Ectodermal cell (in vitro differentiated cells): ENCODE data around the gene RNF224. TPM values are rescaled to one million over a fixed set of nuclear protein-coding genes. Genes with fewer than 3 reads are reported as not detected.

Experiments used
- H3K27ac ChIP-seq: 2 replicates; pipeline ENCODE4 v1.7.0; 2013; ENCODE audit warnings: mild to moderate bottlenecking, low read depth, low read length; ENCODE audit not compliant: insufficient read depth, poor library complexity, severe bottlenecking
- H3K27me3 ChIP-seq: 2 replicates; pipeline ENCODE4 v1.7.0; 2013; ENCODE audit warnings: mild to moderate bottlenecking, low read length; ENCODE audit not compliant: insufficient read depth, control insufficient read depth, poor library complexity, severe bottlenecking
- H3K36me3 ChIP-seq: one replicate; pipeline ENCODE4 v1.7.0; 2013; ENCODE audit warnings: low read length; ENCODE audit not compliant: control insufficient read depth, insufficient read depth
- H3K4me1 ChIP-seq: one replicate; pipeline ENCODE4 v1.7.0; 2013; ENCODE audit warnings: low read length; ENCODE audit not compliant: control insufficient read depth, insufficient read depth
- H3K4me3 ChIP-seq: 2 replicates; pipeline ENCODE4 v1.7.0; 2013; ENCODE audit warnings: low read depth, low read length, control low read depth; ENCODE audit not compliant: insufficient read depth
- H3K9me3 ChIP-seq: 2 replicates; pipeline ENCODE4 v1.7.0; 2013; ENCODE audit warnings: mild to moderate bottlenecking, low read length, moderate library complexity; ENCODE audit not compliant: control insufficient read depth
- WGBS, 2 experiments: methylation state at CpG; one replicate each; pipeline ENCODE4 v1.1.7; 2013; ENCODE audit warnings: missing lambda C conversion rate in 2 of 2; 5-methylcytosine and 5-hydroxymethylcytosine counted together
- polyA plus RNA-seq, 4 experiments: library from polyadenylated mRNA; stranded (reverse); fragments of 50-300 nt; gene quantifications; one replicate each; pipeline ENCODE4 v1.2.3, GENCODE V29; 2013

The RNF224 gene
- polyA plus RNA-seq (2013, experiment 1 of 4): not detected
- polyA plus RNA-seq (2013, experiment 2 of 4): 0.11 TPM
- polyA plus RNA-seq (2013, experiment 3 of 4): not detected
- not detected for polyA plus RNA-seq (2013, experiment 4 of 4)

GRCh38 chr9:137227054-137227852 is at the start of gene RNF224:
TSS of gene RNF224 (plus strand) at chr9:137227502. CDS start at chr9:137228336, 834 bp downstream.
- Histone ChIP-seq H3K27me3 (peaks cover 10% of the 10 kb centered on the region), H3K27ac (no peak within 1 kb of the TSS), H3K9me3 (no peaks in the 10 kb centered on the region), H3K36me3 (no peaks in the 10 kb centered on the region), H3K4me1 (no peaks in the 10 kb centered on the region), H3K4me3 (no peak within 1 kb of the TSS)
- 57 to 58% methylated on average over 25 of the region's 25 CpGs for WGBS, 2 experiments

DNA sequence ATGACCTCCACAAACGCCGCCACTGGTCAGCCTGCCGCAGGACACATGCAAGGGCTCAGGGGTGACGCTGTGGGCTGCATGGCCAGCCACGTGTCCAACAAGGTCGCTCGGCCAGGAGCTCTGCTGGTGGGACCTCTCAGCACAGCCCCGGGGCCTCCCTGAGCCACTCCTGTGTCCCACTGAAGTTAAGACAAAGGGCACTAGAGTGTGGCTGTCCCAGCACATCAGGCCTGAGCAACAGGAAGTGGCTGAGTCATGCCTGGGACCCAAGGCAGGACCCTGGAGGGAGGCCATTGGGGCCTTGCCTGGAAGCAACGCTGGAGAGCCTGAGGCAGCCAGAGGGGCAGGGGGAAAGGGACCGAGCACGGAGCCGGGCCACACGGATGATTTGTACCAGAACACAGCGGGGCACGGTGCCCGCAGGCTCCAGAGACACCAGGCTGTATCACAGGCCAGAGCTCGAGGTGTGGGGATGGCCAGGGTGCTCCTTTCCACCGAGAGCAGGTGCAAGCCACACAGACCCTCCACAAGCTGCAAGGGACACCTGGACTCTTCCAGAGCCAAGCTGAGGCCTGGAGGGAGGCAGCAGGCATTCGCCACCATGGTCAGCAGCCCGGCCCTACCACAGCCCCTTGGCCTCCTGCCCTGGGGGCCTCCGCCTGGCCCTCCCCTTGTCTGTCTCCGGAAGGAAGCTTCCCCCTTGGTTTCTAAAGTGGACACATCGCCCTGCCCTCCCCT is 48.9 kb upstream of the RNF224 start:
- Histone ChIP-seq H3K27me3 (peaks cover 32% of the 10 kb centered on the region), H3K27ac (no peak overlapping the region), H3K4me3 (no peak overlapping the region), H3K36me3 (peaks cover 8% of the 10 kb centered on the region), H3K9me3 (no peaks in the 10 kb centered on the region), H3K4me1 (no peaks in the 10 kb centered on the region)
- 93 to 94% methylated on average over 23 of the region's 23 CpGs for WGBS, 2 experiments

GRCh38 chr9:137178939-137179630 is 48.2 kb upstream of the RNF224 start:
- H3K9me3 ChIP-seq: no peaks in the 10 kb centered on the region
- no peak overlapping the region for H3K4me3 ChIP-seq
- H3K36me3 ChIP-seq: peaks cover 8% of the 10 kb centered on the region
- peaks cover 25% of the 10 kb centered on the region for H3K27me3 ChIP-seq
- H3K27ac ChIP-seq: no peak overlapping the region
- H3K4me1 ChIP-seq: no peaks in the 10 kb centered on the region
- WGBS, 2 experiments: 93 to 94% methylated on average over 19 of the region's 19 CpGs

- Histone ChIP-seq H3K4me1 (no peaks in the 10 kb centered on the region), H3K9me3 (no peaks in the 10 kb centered on the region), H3K4me3 (no peak overlapping the region), H3K27me3 (peaks cover 18% of the 10 kb centered on the region), H3K36me3 (peaks cover 8% of the 10 kb centered on the region), H3K27ac (no peak overlapping the region)
- WGBS, 2 experiments: 96% methylated on average over 17 of the region's 17 CpGs
Measured at GRCh38 chr9:137179761-137180160, 47.5 kb upstream of the RNF224 start.

GRCh38 chr9:137180491-137180890 is 46.8 kb upstream of the RNF224 start:
- WGBS, 2 experiments: 96% methylated on average over 20 of the region's 20 CpGs

GRCh38 chr9:137181680-137182079 is 45.6 kb upstream of the RNF224 start:
- peaks cover 8% of the 10 kb centered on the region for H3K36me3 ChIP-seq
- H3K9me3 ChIP-seq: no peaks in the 10 kb centered on the region
- no peak overlapping the region for H3K27ac ChIP-seq
- H3K4me3 ChIP-seq: no peak overlapping the region
- H3K4me1 ChIP-seq: no peaks in the 10 kb centered on the region
- H3K27me3 ChIP-seq: no peaks in the 10 kb centered on the region
- 94 to 96% methylated on average over 22 of the region's 22 CpGs for WGBS, 2 experiments

More at GRCh38 chr9:137180491-137180890, 46.8 kb upstream of the RNF224 start:
- H3K27me3 ChIP-seq: peaks cover 11% of the 10 kb centered on the region
- no peak overlapping the region for H3K4me3 ChIP-seq
- H3K36me3 ChIP-seq: peaks cover 8% of the 10 kb centered on the region
- H3K27ac ChIP-seq: no peak overlapping the region
- H3K9me3 ChIP-seq: no peaks in the 10 kb centered on the region
- no peaks in the 10 kb centered on the region for H3K4me1 ChIP-seq

GRCh38 chr9:137182836-137183235 is 44.5 kb upstream of the RNF224 start:
- Histone ChIP-seq H3K4me1 (peaks cover 5% of the 10 kb centered on the region), H3K27ac (no peak overlapping the region), H3K9me3 (no peaks in the 10 kb centered on the region), H3K4me3 (no peak overlapping the region), H3K36me3 (peaks cover 8% of the 10 kb centered on the region), H3K27me3 (no peaks in the 10 kb centered on the region)
- 95% methylated on average over 17 of the region's 17 CpGs for WGBS, 2 experiments

DNA sequence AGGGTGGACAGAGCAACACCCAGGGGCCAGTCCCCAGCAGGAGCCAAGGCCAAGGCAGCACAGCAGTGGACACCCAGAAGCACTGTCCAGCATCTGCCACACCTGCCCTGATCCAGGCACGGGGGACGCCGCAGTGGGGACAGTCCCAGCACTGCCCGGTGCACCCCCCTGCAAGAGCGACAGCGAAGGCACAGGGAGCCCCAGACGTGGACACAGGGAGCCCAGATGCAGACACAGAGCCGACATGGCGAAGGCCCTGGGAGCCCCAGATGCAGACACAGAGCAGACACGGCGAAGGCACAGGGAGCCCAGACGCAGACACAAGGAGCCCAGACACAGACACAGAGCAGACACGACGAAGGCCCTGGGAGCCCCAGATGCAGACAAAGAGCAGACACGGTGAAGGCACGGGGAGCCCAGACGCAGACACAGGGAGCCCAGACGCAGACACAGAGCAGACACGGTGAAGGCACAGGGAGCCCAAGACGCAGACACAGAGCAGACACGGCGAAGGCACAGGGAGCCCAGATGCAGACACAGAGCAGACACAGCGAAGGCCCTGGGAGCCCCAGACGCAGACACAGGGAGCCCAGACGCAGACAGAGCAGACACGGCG is 43.2 kb upstream of the RNF224 start:
- Histone ChIP-seq H3K9me3 (no peaks in the 10 kb centered on the region), H3K4me1 (peaks cover 5% of the 10 kb centered on the region), H3K4me3 (no peak overlapping the region), H3K27ac (no peak overlapping the region), H3K27me3 (no peaks in the 10 kb centered on the region), H3K36me3 (peaks cover 8% of the 10 kb centered on the region)
- WGBS, 2 experiments: 94% methylated on average over 27 of the region's 27 CpGs

GRCh38 chr9:137184881-137185660 is 42.2 kb upstream of the RNF224 start:
- WGBS, 2 experiments: 95 to 96% methylated on average over 48 of the region's 48 CpGs
- no peaks in the 10 kb centered on the region for H3K9me3 ChIP-seq
- peaks cover 8% of the 10 kb centered on the region for H3K36me3 ChIP-seq

More at GRCh38 chr9:137184881-137185660, 42.2 kb upstream of the RNF224 start:
- no peaks in the 10 kb centered on the region for H3K27me3 ChIP-seq
- H3K4me3 ChIP-seq: no peak overlapping the region
- no peak overlapping the region for H3K27ac ChIP-seq
- peaks cover 10% of the 10 kb centered on the region for H3K4me1 ChIP-seq
